HT-29 (cell line): ENCODE results near the gene ARHGAP42. TPM values are rescaled to one million over a fixed set of nuclear protein-coding genes. Genes with fewer than 3 reads are reported as not detected.
A peak's percentile ranks its signal among the peaks of the same experiment; 100 is the strongest.
"Not testable (repeated sequence)": the region's sequence is repeated elsewhere in the genome, so short reads cannot be mapped to it uniquely, and the experiment has no call there.

Source experiments
- DNase-seq: peaks from one replicate; pipeline ENCODE4 v3.0.0-alpha.2; 2015; ENCODE audit warnings: low spot score
- total RNA-seq: library from RNA; depleted of rRNA; stranded (reverse); fragments of >200 nt; shearing (Covaris generic); gene quantifications from 2 replicates; pipeline ENCODE4 v1.2.3, GENCODE V29; 2014; rRNA removed

The ARHGAP42 gene, protein sequence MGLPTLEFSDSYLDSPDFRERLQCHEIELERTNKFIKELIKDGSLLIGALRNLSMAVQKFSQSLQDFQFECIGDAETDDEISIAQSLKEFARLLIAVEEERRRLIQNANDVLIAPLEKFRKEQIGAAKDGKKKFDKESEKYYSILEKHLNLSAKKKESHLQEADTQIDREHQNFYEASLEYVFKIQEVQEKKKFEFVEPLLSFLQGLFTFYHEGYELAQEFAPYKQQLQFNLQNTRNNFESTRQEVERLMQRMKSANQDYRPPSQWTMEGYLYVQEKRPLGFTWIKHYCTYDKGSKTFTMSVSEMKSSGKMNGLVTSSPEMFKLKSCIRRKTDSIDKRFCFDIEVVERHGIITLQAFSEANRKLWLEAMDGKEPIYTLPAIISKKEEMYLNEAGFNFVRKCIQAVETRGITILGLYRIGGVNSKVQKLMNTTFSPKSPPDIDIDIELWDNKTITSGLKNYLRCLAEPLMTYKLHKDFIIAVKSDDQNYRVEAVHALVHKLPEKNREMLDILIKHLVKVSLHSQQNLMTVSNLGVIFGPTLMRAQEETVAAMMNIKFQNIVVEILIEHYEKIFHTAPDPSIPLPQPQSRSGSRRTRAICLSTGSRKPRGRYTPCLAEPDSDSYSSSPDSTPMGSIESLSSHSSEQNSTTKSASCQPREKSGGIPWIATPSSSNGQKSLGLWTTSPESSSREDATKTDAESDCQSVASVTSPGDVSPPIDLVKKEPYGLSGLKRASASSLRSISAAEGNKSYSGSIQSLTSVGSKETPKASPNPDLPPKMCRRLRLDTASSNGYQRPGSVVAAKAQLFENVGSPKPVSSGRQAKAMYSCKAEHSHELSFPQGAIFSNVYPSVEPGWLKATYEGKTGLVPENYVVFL
- total RNA-seq = 4.5 and 4.8 TPM in 2 replicates

GRCh38 chr11:100687054-100687629 lies at the start of gene ARHGAP42:
Gene ARHGAP42, plus strand, starts transcription at chr11:100687288. Its CDS starts 391 bp downstream, at chr11:100687679.
- peak; percentile 85 for DNase-seq

GRCh38 chr11:100637706-100638105 lies 49.4 kb upstream of the ARHGAP42 start:
- no peak for DNase-seq

DNA sequence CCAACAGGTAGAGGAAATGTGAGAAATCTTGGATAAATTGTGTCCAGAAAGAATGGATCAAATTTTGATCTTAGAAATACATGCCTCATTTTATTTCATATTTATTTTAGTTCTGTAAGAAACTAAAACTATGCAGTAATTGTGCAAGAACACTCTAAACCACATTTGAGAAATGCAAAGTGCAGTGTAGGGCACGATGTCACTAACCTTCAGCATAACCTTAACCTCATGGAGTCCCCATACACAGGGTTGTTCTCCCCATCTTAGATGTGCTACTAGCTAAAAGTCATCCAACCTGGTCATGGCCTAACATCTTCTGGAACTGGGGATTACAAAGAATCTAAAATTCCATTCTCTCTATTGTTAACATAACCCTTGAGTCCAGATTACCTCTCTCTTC lies 48.4 kb upstream of the ARHGAP42 start:
- peak; percentile 11 for DNase-seq

DNA sequence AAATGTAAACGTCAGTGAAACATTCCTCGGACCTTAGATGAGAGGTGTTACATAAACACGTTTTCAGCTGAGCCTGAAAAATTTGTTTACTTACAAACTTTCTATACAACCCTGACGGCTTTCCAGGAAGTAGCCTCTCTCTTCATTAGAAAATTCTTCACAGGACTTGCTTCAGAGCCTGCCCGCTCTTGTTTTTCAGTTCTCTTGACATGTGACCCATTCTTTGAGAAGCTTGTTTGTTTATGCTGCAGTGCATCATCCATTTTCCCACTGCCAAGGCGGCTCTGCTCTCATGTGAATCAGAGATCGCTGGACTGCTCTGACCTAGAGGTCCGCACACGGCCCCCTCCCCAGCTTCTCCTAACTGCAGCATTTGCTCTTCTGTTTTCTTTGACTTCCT lies 47.9 kb upstream of the ARHGAP42 start:
- DNase-seq = peak; percentile 48

DNA sequence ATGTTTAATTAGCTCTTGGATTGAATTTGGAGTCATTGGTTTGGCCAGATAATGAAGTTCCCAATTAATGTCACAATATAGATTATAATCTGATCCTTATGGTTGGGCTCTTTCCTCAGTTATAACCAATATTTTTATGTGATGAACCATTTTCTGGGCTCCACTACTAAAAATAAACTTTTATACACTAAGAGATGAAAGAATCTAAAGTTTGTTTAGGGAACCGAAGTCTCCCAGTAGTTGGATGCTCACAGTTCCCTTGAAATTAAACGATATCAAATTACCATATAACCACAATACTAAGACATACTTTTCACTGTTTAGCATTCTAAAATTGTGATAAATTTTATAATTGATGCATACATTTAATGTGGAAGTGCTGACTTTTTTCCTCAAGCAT lies 47.0 kb upstream of the ARHGAP42 start:
- no peak for DNase-seq

DNA sequence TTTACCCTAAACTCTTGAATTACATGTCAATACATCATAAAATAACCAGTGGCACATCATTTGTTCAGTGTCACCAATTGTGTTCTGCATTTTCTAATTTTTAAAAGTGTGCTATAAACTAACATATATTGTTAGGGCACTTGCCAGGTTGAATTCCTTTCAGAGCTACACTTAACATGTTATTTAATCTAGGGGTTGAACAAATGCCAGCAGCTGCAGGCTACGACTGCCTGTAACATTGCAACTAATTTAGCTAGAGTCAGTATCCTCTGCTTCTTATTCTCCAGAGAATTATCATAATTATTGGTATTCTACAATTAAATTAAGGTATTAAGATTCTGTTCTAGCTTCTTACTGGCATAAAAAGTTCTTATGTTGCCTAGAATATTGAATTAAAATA lies 46.4 kb upstream of the ARHGAP42 start:
- DNase-seq = no peak

DNA sequence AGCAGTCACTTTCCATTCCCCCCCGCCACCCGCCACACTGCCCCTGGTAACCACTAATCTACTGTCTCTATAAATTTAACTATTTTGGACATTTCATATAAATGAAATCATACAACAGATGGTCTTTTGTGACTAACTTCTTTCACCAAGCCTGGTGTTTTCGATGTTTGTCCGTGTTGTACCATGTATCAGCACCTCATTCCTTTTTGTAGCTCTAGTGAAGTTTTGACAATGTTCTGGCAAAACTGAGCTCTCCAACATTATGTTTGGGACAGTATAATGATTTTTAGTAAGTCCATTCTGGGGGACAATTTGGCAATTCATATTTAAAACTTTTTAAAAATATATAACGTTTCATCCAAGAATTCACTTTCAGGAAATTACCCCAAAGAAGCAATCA lies 45.6 kb upstream of the ARHGAP42 start:
- no peak for DNase-seq

DNA sequence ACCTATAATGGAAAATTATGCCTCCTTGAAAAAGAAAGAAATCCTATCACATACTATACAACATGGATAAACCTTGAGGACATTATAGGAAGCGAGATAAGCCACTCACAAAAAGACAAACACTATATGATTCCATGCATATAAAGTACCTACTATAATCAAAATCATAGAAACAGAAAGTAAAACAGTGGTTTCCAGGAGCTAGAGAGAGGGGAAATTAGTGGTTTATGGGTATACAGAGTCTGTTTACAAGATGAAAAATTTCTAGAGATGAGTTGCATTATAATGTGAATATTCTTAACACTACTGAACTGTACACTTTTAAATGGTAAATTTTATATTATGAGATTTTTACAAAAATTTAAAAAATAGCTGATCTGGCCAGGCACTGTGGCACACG lies 40.5 kb upstream of the ARHGAP42 start:
- DNase-seq = no peak

DNA sequence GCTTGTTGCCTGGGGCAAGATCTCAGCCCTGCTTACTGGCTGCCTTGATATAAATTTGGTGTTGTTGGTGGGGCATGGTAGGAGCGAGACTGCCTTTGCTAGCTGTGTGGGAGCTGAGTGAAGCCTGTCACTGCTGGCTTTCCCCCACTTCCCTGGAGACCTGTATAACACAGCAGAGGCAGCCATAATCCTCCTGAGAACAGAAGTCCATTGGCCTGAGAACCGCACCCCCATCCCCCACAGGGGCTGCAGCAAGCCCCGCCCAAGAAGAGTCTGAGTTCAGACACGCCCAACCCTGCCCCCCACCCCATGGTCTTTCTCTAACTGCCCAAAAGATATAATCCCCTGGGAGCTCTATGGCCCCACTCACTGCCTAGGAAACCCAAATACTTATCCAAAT lies 39.2 kb upstream of the ARHGAP42 start:
- DNase-seq = no peak

DNA sequence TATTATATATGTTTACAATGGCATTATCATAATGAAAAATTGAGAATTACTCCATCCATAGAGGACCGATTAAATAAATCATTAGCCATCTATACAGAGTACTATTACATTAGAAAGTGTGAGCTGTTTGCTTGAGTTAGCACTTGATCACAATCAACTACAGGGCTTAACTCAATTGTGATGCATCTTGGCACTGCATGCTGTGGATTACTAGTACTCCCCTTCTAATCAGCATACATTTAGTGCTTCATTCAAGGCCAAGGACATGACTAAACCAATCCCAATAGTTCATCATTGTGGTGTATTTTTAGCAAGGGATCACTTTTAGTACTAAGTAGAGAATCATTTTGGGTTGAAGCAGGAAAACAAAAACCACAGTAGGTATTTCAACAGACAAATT lies 23.5 kb upstream of the ARHGAP42 start:
- DNase-seq = no peak

DNA sequence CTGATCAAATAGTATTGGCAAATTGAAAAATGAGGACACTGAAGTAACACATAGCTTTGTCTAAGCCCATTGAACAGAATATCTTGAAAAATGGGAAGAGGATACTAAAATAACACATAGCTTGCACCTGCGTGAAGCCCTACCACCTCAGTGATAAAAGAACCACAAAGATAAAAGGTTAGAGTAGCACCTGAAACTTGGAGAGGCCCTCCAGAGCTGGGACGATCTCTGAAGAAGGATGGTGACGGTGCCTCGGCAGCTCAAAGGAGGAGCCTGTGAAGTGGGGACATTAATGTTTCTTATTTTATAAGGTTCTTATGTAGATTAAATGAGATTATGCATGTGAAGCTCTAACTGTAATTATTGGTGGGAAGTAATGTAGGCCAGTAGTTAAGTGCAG lies 23.1 kb upstream of the ARHGAP42 start:
- no peak for DNase-seq

GRCh38 chr11:100666816-100667215 lies 20.3 kb upstream of the ARHGAP42 start:
- DNase-seq = not testable (repeated sequence)

- no peak for DNase-seq
Measured at GRCh38 chr11:100667449-100667848, 19.6 kb upstream of the ARHGAP42 start.

- DNase-seq = no peak
Measured at GRCh38 chr11:100670140-100670539, 16.9 kb upstream of the ARHGAP42 start.

GRCh38 chr11:100671471-100671870 lies 15.6 kb upstream of the ARHGAP42 start:
- no peak for DNase-seq

DNA sequence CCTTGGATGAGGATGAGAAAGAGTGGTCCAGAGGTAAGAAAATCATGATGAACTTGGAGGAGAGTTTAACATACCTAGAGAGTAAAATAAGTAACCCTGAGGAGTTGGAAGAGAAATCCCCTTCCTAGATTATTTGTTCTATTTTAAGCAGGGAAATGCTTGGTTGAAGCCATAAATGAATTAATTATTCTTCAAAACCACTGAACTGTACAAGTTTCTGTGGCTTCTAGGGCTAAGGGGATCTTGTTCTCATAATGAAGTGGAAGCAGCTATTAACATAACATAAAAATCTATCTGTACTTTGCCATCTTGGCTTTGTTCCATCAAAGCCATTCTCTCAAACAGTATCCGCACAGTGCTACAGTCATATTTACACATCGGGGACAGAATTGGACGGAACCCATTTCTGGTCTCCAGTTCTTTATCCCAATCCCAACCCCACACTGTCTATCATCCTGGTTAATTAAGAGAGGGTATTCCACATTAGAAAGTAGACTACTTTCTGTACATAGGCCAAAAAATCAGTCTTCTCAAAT lies 14.5 kb upstream of the ARHGAP42 start:
- DNase-seq = no peak

GRCh38 chr11:100673063-100673462 lies 14.0 kb upstream of the ARHGAP42 start:
- DNase-seq = no peak

DNA sequence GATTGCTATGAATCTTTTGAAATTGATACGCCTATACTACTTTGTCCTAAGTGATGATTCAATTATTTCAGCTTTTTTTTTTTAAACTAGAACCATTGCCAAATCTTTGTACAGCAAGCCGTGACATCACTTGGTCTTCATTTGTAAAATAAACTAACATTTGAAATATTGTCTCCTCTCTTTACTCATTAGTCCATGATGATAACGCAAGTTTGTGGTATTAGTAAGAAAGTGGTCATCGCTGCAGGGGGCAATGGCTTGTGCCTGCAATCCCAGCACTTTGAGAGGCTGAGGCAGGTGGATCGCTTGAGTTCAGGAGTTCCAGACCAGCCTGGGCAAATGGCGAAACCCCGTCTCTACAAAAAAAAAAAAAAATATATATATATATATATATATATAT lies 12.9 kb upstream of the ARHGAP42 start:
- no peak for DNase-seq

GRCh38 chr11:100675115-100675650 lies 11.9 kb upstream of the ARHGAP42 start:
- no peak for DNase-seq

DNA sequence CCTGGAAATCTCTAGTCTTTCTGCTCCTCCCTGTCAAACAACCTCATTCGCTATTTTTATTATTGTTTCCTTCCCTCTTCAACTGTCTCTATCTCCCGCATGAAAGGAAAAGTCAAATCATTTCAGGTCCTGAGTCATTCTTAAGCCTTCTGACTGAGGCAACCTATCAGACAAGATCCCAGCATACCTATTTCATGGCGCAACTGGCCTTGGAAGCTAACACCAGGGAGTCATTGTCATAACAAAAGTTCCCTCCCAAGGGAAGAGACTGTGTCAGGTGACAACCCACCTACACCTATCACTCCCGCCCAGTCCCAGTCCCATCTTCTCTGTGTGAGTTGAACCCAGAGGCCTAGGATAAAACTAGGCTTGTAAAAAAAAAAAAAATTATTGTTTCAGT lies 10.2 kb upstream of the ARHGAP42 start:
- no peak for DNase-seq

GRCh38 chr11:100677796-100678195 lies 9.3 kb upstream of the ARHGAP42 start:
- DNase-seq = no peak

DNA sequence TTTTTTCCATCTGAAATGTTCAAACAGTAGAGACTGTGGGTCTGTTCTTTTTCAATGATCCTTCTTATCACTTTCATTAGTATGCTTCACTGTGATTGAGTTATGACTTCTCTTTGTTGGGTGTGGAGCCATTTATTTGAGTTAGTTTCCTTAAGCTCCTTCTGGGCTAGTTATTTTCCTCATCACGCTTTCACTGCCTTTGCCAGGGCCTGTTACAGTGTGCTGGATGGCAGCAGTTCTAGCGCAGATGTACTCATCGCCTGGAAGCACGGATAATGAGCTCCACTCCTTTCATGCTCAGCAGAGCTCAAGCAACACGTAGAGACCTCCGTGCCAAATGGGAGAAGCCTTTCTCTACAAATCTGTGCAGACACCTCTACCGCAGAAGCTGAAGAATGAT lies 7.0 kb upstream of the ARHGAP42 start:
- no peak for DNase-seq
